Measurements from ENCODE around the gene RUVBL1.

The RUVBL1 gene

DNA sequence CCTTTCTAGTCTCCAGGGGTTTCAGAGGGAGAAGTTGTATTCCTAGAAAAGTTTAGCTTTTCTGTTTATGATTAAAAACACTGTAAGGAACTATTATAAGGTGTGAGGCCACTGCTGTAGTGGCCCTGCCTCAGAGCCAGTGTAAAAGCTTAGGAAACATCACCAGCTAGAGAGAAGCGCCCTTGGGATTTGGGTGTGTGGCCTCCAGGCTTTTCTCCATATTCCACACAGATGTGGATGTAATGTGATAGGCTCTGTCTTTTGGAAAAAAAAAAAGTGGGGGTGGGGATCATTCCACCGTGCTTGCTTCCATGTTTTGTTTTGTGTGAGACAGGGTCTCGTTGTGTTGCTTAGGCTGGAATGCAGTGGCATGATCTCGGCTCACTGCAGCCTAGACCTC lies 57.5 kb downstream of the RUVBL1 start:
- TF ChIP-seq, protein P1, sequence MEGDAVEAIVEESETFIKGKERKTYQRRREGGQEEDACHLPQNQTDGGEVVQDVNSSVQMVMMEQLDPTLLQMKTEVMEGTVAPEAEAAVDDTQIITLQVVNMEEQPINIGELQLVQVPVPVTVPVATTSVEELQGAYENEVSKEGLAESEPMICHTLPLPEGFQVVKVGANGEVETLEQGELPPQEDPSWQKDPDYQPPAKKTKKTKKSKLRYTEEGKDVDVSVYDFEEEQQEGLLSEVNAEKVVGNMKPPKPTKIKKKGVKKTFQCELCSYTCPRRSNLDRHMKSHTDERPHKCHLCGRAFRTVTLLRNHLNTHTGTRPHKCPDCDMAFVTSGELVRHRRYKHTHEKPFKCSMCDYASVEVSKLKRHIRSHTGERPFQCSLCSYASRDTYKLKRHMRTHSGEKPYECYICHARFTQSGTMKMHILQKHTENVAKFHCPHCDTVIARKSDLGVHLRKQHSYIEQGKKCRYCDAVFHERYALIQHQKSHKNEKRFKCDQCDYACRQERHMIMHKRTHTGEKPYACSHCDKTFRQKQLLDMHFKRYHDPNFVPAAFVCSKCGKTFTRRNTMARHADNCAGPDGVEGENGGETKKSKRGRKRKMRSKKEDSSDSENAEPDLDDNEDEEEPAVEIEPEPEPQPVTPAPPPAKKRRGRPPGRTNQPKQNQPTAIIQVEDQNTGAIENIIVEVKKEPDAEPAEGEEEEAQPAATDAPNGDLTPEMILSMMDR (IDR thresholded peaks at IDR 0.05): no peak
- H3K27me3 ChIP-seq: no peaks in the 10 kb centered on the region
- no peak overlapping the region for H3K4me3 ChIP-seq (ENCODE audit: low read depth in 1 of 2, low read length in 1 of 2)
- H3K4me1 ChIP-seq (ENCODE audit: control insufficient read depth in 1 of 2, insufficient read depth in 1 of 2, low read depth in 1 of 2, low read length in 1 of 2): no peaks in the 10 kb centered on the region
- no peak overlapping the region for H3K27ac ChIP-seq
- peaks cover 100% of the 10 kb centered on the region for H3K36me3 ChIP-seq
- H3K9me3 ChIP-seq: no peaks in the 10 kb centered on the region

DNA sequence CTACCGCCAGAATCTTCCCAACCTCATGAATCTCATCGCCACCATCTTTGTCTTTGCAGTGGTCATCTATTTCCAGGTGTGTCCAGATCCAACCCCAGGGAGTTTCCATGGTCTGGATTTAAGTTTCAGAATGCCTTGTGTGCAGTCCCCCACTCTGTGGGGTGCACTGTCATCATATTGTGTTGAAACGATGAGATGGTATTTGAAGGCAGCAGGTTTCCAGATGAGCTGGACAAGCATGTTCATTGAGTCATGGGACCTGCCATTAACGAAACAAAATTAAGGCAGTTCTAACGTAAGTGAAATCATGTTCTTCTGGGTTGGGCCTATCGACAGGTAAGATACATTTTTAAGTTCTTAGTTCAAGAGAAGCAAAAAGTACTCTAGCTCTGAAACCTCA lies 58.6 kb downstream of the RUVBL1 start:
- no peaks in the 10 kb centered on the region for H3K4me1 ChIP-seq (ENCODE audit: control insufficient read depth in 1 of 2, insufficient read depth in 1 of 2, low read depth in 1 of 2, low read length in 1 of 2)
- H3K27me3 ChIP-seq: no peaks in the 10 kb centered on the region
- H3K9me3 ChIP-seq: no peaks in the 10 kb centered on the region
- no peak overlapping the region for H3K27ac ChIP-seq
- peaks cover 100% of the 10 kb centered on the region for H3K36me3 ChIP-seq
- H3K4me3 ChIP-seq (ENCODE audit: low read depth in 1 of 2, low read length in 1 of 2): no peak overlapping the region
- TF ChIP-seq, protein P1 (IDR thresholded peaks at IDR 0.05): no peak

DNA sequence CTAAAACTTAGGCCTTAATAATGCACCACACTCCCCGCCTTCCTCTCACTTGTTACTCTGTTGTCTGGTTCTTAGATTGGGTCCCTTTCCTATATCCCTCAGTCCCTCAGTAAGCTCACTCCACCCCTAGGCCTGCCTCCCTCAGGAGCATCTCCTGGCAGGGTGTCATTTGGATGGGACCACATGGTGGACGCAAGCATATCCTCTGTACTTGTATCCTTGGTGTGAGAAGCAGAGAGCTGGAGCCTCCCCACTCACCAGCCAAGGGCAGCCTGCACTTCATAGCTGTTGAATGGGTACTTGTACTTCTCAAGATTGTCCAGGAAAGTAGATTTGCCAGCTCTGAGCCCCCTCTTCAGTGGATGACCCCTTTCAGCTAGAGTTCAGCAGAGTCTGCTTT lies 59.7 kb downstream of the RUVBL1 start:
- TF ChIP-seq, protein P1 (IDR thresholded peaks at IDR 0.05): no peak
- Histone ChIP-seq H3K27me3 (no peaks in the 10 kb centered on the region), H3K27ac (no peak overlapping the region), H3K36me3 (peaks cover 100% of the 10 kb centered on the region), H3K4me1 (ENCODE audit: control insufficient read depth in 1 of 2, insufficient read depth in 1 of 2, low read depth in 1 of 2, low read length in 1 of 2) (no peaks in the 10 kb centered on the region), H3K9me3 (no peaks in the 10 kb centered on the region), H3K4me3 (ENCODE audit: low read depth in 1 of 2, low read length in 1 of 2) (no peak overlapping the region)

DNA sequence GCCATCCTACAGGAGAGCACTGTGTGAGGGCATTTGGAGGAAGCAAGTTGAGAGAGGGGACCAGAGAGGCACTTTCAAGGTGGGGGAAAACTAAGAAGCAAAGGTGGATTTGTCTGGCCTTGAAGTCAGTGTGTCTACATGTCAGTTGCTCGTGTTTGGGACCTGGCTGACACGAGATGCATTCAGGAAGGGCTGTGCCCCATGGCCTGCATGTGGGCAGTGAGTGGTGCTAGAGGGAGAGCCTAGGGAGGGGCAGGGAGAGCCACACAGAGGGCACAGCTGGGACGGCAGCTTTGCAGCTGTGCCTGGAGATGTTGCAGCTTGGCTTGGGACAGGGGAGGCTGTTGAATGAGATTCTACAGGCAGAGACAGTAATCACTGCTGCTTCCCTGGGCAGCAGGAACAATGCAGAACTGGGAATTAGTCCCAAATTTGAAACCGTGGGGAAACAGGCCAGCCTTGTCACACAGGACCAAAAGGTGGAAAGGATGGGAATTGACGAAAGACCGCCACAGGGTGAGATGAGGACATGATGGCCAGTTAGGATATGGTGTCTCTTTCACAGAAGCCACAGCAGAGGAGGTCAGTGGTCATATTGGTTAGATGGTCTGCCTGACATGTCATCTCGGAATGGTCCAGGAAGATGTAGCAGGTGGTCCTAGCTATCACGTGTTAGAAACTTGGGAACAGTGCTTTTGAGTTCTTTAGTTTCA lies 61.4 kb downstream of the RUVBL1 start:
- Histone ChIP-seq H3K4me1 (ENCODE audit: control insufficient read depth in 1 of 2, insufficient read depth in 1 of 2, low read depth in 1 of 2, low read length in 1 of 2) (no peaks in the 10 kb centered on the region), H3K9me3 (no peaks in the 10 kb centered on the region), H3K4me3 (ENCODE audit: low read depth in 1 of 2, low read length in 1 of 2) (no peak overlapping the region), H3K36me3 (peaks cover 94% of the 10 kb centered on the region), H3K27ac (no peak overlapping the region), H3K27me3 (no peaks in the 10 kb centered on the region)
- TF ChIP-seq, protein P1 (IDR thresholded peaks at IDR 0.05): no peak

DNA sequence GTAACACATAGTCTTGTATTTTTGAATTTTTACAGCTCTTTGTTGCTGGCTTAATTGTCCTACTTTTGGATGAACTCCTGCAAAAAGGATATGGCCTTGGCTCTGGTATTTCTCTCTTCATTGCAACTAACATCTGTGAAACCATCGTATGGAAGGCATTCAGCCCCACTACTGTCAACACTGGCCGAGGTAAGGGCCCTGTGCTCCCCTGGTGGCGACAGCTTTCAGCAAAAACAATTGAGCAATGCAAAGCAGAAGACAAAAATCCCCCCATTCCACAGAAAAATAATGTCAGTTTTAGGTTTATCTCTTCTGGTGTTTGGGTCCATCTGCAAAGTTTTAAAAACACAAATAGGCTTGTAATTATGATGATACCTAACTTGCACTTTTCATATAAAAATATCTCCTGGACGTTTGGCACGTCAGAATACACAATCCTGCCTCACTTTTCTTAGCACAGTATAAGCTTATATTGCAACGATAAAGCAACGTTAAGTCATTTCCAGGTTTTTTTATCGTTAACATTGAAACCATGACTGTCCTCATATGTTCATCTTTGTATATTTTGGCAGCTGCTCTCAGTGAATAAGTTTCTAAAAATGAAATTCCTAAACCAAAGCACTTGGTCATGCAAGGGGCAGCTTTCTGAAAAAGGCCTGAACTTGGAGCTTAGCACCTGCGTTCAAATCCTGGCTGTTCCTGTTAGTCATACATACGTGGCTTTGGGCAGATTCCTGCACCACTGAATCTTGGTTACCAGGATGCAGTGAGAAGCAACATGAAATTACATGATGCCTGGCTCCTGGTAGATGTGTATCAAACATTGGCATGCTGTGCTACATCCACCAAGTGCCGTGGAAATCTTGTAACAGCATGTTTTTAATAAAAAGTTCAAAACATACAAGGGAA lies 62.9 kb downstream of the RUVBL1 start:
- Histone ChIP-seq H3K27ac (no peak overlapping the region), H3K4me3 (ENCODE audit: low read depth in 1 of 2, low read length in 1 of 2) (no peak overlapping the region), H3K36me3 (peaks cover 89% of the 10 kb centered on the region), H3K4me1 (ENCODE audit: control insufficient read depth in 1 of 2, insufficient read depth in 1 of 2, low read depth in 1 of 2, low read length in 1 of 2) (no peaks in the 10 kb centered on the region), H3K9me3 (no peaks in the 10 kb centered on the region), H3K27me3 (no peaks in the 10 kb centered on the region)
- TF ChIP-seq, protein P1 (IDR thresholded peaks at IDR 0.05): no peak
